ENCODE data around the gene SYTL2. TPM values are rescaled to one million over a fixed set of nuclear protein-coding genes. Genes with fewer than 3 reads are reported as not detected.

Gene SYTL2
- total RNA-seq, 1 experiment from 2014 or later, result 5.2 TPM

DNA sequence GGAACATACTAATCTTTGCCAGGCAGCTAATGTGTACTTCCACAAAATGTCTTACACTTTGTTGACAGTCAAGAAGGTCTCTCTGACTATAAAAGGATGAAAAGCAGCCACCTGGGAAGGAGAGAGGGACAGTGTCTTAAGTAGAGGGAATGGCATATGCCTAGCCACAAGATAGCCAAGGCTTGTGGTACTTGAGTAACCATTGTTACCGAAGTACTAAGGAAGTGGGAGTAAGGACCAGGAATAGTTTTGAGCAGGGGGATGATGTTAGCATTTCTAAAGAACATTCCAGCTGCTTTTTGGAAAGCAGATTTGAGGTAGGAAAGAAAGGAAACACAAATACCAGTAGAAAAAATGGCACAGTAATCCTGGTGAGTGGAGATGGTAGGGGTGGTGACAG, 159.8 kb downstream of the SYTL2 start:
- H3K27me3 Mint-ChIP-seq (ENCODE audit: low read depth), result no peaks in the 10 kb centered on the region
- Histone ChIP-seq H3K79me1 (ENCODE audit: insufficient read depth, low read depth, low read length, poor library complexity, severe bottlenecking) (no peaks in the 10 kb centered on the region), H3K4me2 (ENCODE audit: insufficient read depth, insufficient read length, low read length) (no peak overlapping the region), H4K5ac (ENCODE audit: insufficient read length, low read depth, low read length) (no peak overlapping the region), H3K18ac (ENCODE audit: insufficient read length, low read depth, low read length) (no peak overlapping the region), H2BK15ac (ENCODE audit: low read depth, low read length) (no peak overlapping the region), H3K9ac (ENCODE audit: extremely low read depth, insufficient read length, low read length) (no peak overlapping the region), H3K79me2 (ENCODE audit: insufficient read depth, low read length) (no peaks in the 10 kb centered on the region), H2AK5ac (ENCODE audit: insufficient read length, low read length) (no peak overlapping the region), H3K27ac (ENCODE audit: insufficient read length, low read depth, low read length) (no peak overlapping the region), H3K9me3 (ENCODE audit: control insufficient read depth, low read depth, low read length) (no peaks in the 10 kb centered on the region), H4K91ac (ENCODE audit: insufficient read length, low read depth, low read length) (no peak overlapping the region), H2AFZ (ENCODE audit: low read length) (no peak overlapping the region), H4K20me1 (ENCODE audit: control insufficient read depth, insufficient read depth, insufficient read length) (no peaks in the 10 kb centered on the region), H3K4me1 (ENCODE audit: insufficient read depth, low read length) (no peaks in the 10 kb centered on the region; the same call in 1 of the 2 replicates), H3K14ac (ENCODE audit: insufficient read depth, low read length) (no peak overlapping the region), H3K56ac (ENCODE audit: insufficient read length, low read depth, low read length) (no peak overlapping the region), H2BK5ac (ENCODE audit: insufficient read length, low read length) (no peak overlapping the region), H2BK12ac (ENCODE audit: insufficient read length, low read depth, low read length) (no peak overlapping the region), H3K23ac (ENCODE audit: insufficient read length, low read depth, low read length) (no peak overlapping the region), H2BK20ac (ENCODE audit: low read depth, low read length, poor library complexity, severe bottlenecking) (no peak overlapping the region), H3K27me3 (ENCODE audit: insufficient read depth, low read length) (no peaks in the 10 kb centered on the region), H3K4ac (ENCODE audit: low read depth, low read length) (no peak overlapping the region), H4K8ac (replicated peaks; ENCODE audit: insufficient read length, low read depth, low read length) (no peak overlapping the region), H3K23me2 (ENCODE audit: insufficient read length, low read depth, low read length, poor library complexity, severe bottlenecking) (no peaks in the 10 kb centered on the region), H3T11ph (ENCODE audit: low read length) (no peak overlapping the region), H2BK120ac (ENCODE audit: low read depth, low read length, poor library complexity, severe bottlenecking) (no peak overlapping the region)
- DNase-seq, result no peak
- no peak overlapping the region for H3K4me3 Mint-ChIP-seq
- H3K9me3 Mint-ChIP-seq, result no peaks in the 10 kb centered on the region
- peaks cover 3 to 6% (median 5%) of the 10 kb centered on the region in 3 experiments; a peak in 6 of 7 replicates for H3K36me3 Mint-ChIP-seq (ENCODE audit: insufficient read depth in 1 of 3, low read depth in 3 of 3)
- TF ChIP-seq, protein P1, sequence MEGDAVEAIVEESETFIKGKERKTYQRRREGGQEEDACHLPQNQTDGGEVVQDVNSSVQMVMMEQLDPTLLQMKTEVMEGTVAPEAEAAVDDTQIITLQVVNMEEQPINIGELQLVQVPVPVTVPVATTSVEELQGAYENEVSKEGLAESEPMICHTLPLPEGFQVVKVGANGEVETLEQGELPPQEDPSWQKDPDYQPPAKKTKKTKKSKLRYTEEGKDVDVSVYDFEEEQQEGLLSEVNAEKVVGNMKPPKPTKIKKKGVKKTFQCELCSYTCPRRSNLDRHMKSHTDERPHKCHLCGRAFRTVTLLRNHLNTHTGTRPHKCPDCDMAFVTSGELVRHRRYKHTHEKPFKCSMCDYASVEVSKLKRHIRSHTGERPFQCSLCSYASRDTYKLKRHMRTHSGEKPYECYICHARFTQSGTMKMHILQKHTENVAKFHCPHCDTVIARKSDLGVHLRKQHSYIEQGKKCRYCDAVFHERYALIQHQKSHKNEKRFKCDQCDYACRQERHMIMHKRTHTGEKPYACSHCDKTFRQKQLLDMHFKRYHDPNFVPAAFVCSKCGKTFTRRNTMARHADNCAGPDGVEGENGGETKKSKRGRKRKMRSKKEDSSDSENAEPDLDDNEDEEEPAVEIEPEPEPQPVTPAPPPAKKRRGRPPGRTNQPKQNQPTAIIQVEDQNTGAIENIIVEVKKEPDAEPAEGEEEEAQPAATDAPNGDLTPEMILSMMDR (conservative IDR thresholded peaks at IDR 0.05), result no peak
- peaks cover 16 to 26% of the 10 kb centered on the region in 2 experiments for H3K4me1 Mint-ChIP-seq
- H3K27ac Mint-ChIP-seq, result peak overlapping the region in 1 of 3 experiments; percentile 85; a peak in 2 of 7 replicates
- WGBS (ENCODE audit: extremely low coverage, insufficient read length, low lambda C conversion rate), result no CpG with 5 or more reads among the region's 1 CpG
